Right lung (tissue), 5 donors: ENCODE results near the gene CACNB1. TPM values are rescaled to one million over a fixed set of nuclear protein-coding genes. Genes with fewer than 3 reads are reported as not detected.

Experiments used
- DNase-seq, 2 donors: peaks; one replicate each; pipeline ENCODE4 v3.0.0-alpha.2; 2013
- polyA plus RNA-seq, 5 donors: library from polyadenylated mRNA; unstranded; fragments of 120-200 nt; gene quantifications; one replicate each; pipeline versions ENCODE4 v1.2.1 to v1.2.3, GENCODE V29; 2013; ENCODE audit warnings: inconsistent platforms in 1 of 5, low replicate concordance in 1 of 5; ENCODE audit not compliant: insufficient read length in 5 of 5, insufficient read depth in 1 of 5

CACNB1 gene
- polyA plus RNA-seq, 5 donors = 10.2 to 23.0 (median 13.5) TPM

GRCh38 chr17:39205112-39205526 lies 7.7 kb upstream of the CACNB1 start:
- no peak for DNase-seq

GRCh38 chr17:39204245-39204644 lies 6.8 kb upstream of the CACNB1 start:
- DNase-seq = no peak

- no peak for DNase-seq
Observed at GRCh38 chr17:39200957-39201510, 3.6 kb upstream of the CACNB1 start.

GRCh38 chr17:39200070-39200879 lies 2.8 kb upstream of the CACNB1 start, which contains the start of gene RPL19:
TSS of gene RPL19 (plus strand) at chr17:39200283. CDS start at chr17:39200345, 62 bp downstream.
- peak; percentile 90 to 94 for DNase-seq

- DNase-seq = no peak
Observed at GRCh38 chr17:39199820-39200069, 2.3 kb upstream of the CACNB1 start.

GRCh38 chr17:39198186-39198566 lies 707 bp upstream of the CACNB1 start:
- no peak for DNase-seq

GRCh38 chr17:39196808-39197291 lies 619 bp downstream of the CACNB1 start:
- DNase-seq = no peak

GRCh38 chr17:39196241-39196807 lies 1.1 kb downstream of the CACNB1 start:
- DNase-seq = no peak

- DNase-seq = no peak
Observed at GRCh38 chr17:39195568-39196160, 1.8 kb downstream of the CACNB1 start.

- no peak for DNase-seq
Observed at GRCh38 chr17:39194985-39195524, 2.4 kb downstream of the CACNB1 start.

GRCh38 chr17:39194089-39194984 lies 3.1 kb downstream of the CACNB1 start:
- DNase-seq = no peak

- no peak for DNase-seq
Observed at GRCh38 chr17:39193346-39193745, 4.1 kb downstream of the CACNB1 start.

GRCh38 chr17:39192901-39193300 lies 4.6 kb downstream of the CACNB1 start:
- no peak for DNase-seq

GRCh38 chr17:39191750-39192510 lies 5.5 kb downstream of the CACNB1 start:
- DNase-seq = no peak

- no peak for DNase-seq
Observed at GRCh38 chr17:39187152-39187830, 10.2 kb downstream of the CACNB1 start.

- no peak for DNase-seq
Observed at GRCh38 chr17:39186481-39187002, 10.9 kb downstream of the CACNB1 start.

GRCh38 chr17:39183720-39184119 lies 13.7 kb downstream of the CACNB1 start:
- DNase-seq = no peak

- DNase-seq = no peak
Observed at GRCh38 chr17:39183045-39183444, 14.4 kb downstream of the CACNB1 start.

GRCh38 chr17:39181303-39181702 lies 16.2 kb downstream of the CACNB1 start:
- no peak for DNase-seq

- DNase-seq = no peak
Observed at GRCh38 chr17:39178536-39178935, 18.9 kb downstream of the CACNB1 start.
